Smooth muscle cell of trachea (primary cell): ENCODE data around the gene PER1. TPM values are rescaled to one million over a fixed set of nuclear protein-coding genes. Genes with fewer than 3 reads are reported as not detected.

Experiments
- total RNA-seq: library from RNA; depleted of rRNA; stranded (reverse); fragments of >200 nt; gene quantifications from 2 replicates; pipeline ENCODE4 v1.2.1, GENCODE V29; 2014

Gene PER1, protein sequence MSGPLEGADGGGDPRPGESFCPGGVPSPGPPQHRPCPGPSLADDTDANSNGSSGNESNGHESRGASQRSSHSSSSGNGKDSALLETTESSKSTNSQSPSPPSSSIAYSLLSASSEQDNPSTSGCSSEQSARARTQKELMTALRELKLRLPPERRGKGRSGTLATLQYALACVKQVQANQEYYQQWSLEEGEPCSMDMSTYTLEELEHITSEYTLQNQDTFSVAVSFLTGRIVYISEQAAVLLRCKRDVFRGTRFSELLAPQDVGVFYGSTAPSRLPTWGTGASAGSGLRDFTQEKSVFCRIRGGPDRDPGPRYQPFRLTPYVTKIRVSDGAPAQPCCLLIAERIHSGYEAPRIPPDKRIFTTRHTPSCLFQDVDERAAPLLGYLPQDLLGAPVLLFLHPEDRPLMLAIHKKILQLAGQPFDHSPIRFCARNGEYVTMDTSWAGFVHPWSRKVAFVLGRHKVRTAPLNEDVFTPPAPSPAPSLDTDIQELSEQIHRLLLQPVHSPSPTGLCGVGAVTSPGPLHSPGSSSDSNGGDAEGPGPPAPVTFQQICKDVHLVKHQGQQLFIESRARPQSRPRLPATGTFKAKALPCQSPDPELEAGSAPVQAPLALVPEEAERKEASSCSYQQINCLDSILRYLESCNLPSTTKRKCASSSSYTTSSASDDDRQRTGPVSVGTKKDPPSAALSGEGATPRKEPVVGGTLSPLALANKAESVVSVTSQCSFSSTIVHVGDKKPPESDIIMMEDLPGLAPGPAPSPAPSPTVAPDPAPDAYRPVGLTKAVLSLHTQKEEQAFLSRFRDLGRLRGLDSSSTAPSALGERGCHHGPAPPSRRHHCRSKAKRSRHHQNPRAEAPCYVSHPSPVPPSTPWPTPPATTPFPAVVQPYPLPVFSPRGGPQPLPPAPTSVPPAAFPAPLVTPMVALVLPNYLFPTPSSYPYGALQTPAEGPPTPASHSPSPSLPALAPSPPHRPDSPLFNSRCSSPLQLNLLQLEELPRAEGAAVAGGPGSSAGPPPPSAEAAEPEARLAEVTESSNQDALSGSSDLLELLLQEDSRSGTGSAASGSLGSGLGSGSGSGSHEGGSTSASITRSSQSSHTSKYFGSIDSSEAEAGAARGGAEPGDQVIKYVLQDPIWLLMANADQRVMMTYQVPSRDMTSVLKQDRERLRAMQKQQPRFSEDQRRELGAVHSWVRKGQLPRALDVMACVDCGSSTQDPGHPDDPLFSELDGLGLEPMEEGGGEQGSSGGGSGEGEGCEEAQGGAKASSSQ (N-terminal part only)
- 3.9 and 9.4 TPM in 2 replicates for total RNA-seq

GRCh38 chr17:8152112-8152775, at the start of gene PER1:
Gene PER1 (minus strand): TSS chr17:8152404. CDS start chr17:8150706, 1,698 bp downstream.

DNA sequence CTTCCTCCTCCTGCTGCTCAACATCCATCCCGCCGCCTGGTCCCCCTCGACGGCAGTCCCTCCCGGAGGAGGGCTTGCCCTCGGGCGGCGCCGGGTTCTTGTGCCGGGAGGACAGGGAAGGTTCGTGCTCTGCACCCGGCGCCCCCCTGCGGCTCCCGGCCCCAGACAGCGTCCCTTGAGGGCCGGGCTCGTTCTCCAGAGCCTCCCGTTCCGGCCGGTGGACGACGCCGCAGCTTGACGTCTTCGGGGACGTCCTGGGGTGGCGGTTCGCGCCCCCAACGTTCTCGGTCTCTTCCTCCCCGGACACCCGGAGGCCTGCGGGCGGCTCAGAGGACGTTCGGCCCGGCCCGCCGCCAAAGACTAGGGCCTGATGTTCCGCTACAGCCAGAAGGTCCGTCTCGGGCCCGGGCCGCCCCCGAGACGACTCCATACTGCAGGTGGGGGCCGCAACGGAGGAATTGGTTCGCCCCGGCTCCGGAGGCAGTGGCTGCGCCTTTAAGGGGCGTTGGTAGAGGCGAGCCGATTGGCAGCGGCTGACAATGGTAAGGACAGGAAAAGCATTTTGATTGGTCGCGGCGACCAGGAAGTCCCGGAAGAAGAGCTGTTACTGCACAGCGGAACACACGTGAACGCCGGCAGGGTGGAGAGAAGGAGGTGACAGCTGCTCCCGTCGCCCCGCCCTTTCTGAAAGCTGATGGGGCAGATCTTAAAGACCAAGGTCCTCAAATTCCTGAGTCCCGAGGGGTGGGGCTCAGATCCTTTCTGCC, 37.7 kb upstream of the PER1 start, which contains the start of gene BORCS6:
TSS of gene BORCS6 (minus strand) at position 470 of the 767 bp plus-strand sequence. CDS start at position 430, 40 bp downstream.

DNA sequence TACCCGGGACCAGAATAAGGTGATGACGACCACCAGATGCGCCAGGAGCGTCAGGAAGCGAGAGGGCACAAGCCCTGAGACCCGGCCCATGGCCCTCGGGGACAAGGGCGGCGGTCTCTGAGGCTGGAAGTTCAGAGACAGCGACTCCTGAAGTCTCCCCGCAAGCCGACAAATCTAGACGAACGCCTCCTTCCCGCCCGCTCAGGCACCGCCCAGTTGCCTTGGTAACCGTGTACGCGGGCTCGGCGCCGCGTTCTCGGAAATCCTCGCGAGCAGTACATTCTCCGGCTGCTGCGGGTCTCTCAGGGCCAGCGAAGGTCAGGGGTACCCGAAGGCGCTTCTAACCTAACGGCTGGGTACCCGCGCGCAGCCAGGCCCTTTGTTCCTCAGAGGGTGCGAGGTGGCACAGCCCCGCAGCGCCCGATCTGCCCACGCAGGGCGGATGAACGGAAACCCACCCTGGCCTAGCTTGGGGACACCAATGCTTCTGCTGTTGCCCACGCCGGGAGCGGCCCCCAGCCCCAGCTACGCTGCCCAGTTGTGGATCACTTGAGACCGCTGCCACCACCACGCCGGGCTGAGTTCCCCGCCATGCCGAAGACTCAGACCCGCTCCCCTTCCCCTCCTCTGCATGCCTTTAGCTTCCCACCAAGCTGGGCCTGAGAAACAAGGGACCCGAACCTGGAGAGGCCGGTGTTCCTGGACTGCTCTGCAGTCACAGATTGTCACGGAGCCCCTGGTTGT, 24.2 kb upstream of the PER1 start, which contains the start of gene TMEM107:
TSS of gene TMEM107 (minus strand) at position 184 of the 744 bp plus-strand sequence. CDS start at position 90, 94 bp downstream.

GRCh38 chr17:8162233-8162996, 10.2 kb upstream of the PER1 start, which contains the start of gene VAMP2:
Gene VAMP2 (minus strand): TSS chr17:8162948. CDS start chr17:8162879, 69 bp downstream.

DNA sequence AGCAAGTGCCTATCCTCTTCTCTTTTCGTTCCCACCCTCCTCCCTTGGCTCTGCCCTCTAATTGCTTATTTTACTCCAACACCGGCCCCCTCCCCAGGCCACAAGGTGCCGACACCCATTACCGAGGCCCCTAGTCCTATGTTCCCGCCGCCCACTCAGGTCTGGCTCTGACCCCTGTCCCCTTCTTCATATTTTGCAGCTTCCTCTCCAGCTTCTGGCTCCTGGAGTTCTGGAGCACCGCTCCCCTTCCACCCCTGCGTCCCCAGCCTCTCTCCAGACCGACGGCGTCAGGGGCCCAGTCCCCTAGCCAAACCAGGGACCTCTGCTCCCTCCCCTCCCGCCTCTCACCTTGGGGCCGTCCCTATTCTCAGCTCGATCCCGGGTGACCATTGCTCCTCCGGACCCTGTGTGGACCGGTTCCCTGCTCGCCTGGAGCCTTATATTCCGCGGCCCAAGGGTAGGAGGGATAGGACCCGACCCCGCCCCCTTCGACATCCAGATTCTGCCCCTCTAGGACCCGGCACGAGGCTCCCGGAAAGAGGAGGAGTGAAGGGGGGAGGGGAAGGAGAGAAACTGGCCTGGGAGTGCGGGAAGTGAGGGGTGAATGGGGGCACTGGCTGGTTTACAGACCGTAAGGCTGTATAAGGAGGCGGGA, 28.4 kb downstream of the PER1 start, which contains the start of gene HES7:
TSS of gene HES7 (minus strand) at position 412 of the 655 bp plus-strand sequence. CDS start at position 390, 22 bp downstream.

GRCh38 chr17:8117980-8118768, 34.0 kb downstream of the PER1 start, which contains the start of gene ALOXE3:
Gene ALOXE3 (minus strand): TSS chr17:8118514. CDS start chr17:8117990, 524 bp downstream.

Other genes with a start within 250 kb of the PER1 start
- gene RNF227, start 236.1 kb downstream of the PER1 start, total RNA-seq, result 2.8 and 4.6 TPM in 2 replicates
- gene KCNAB3, start 222.5 kb downstream of the PER1 start, total RNA-seq, result 0.33 and 0.44 TPM in 2 replicates
- 80.2 and 90.3 TPM in 2 replicates for gene TRAPPC1, start 220.5 kb downstream of the PER1 start, total RNA-seq
- 18.5 and 31.7 TPM in 2 replicates for gene CNTROB, start 220.2 kb downstream of the PER1 start, total RNA-seq
- gene GUCY2D, start 149.8 kb downstream of the PER1 start, total RNA-seq, result 0.17 TPM in 1 of 2 replicates, not detected in the other
- 0.17 TPM in 1 of 2 replicates, not detected in the other for gene ALOX15B, start 113.3 kb downstream of the PER1 start, total RNA-seq
- not detected in 2 replicates for gene ALOX12B, start 64.7 kb downstream of the PER1 start, total RNA-seq
- gene ALOXE3, start 33.9 kb downstream of the PER1 start, total RNA-seq, result under 0.01 TPM in 1 of 2 replicates, not detected in the other
- 0.15 and 0.33 TPM in 2 replicates for gene HES7, start 28.3 kb downstream of the PER1 start, total RNA-seq
- 6.5 and 9.5 TPM in 2 replicates for gene VAMP2, start 10.5 kb upstream of the PER1 start, total RNA-seq
- 23.3 and 33.7 TPM in 2 replicates for gene TMEM107, start 24.0 kb upstream of the PER1 start, total RNA-seq
- gene BORCS6, start 37.8 kb upstream of the PER1 start, total RNA-seq, result 9.6 and 9.9 TPM in 2 replicates
- gene AURKB, start 58.2 kb upstream of the PER1 start, total RNA-seq, result 1.7 and 30.4 TPM in 2 replicates
- 3.3 and 5.6 TPM in 2 replicates for gene CTC1, start 95.7 kb upstream of the PER1 start, total RNA-seq
- 14.6 and 28.8 TPM in 2 replicates for gene PFAS, start 96.9 kb upstream of the PER1 start, total RNA-seq
- 10.0 and 10.4 TPM in 2 replicates for gene RANGRF, start 136.3 kb upstream of the PER1 start, total RNA-seq
- 1.3 and 1.5 TPM in 2 replicates for gene SLC25A35, start 143.0 kb upstream of the PER1 start, total RNA-seq
- gene ARHGEF15, start 157.8 kb upstream of the PER1 start, total RNA-seq, result under 0.01 TPM in 1 of 2 replicates, not detected in the other
- not detected in 2 replicates for gene ODF4, start 187.4 kb upstream of the PER1 start, total RNA-seq
- gene RPL26, start 230.8 kb upstream of the PER1 start, total RNA-seq, result 1,897 and 3,622 TPM in 2 replicates
- gene RNF222, start 245.4 kb upstream of the PER1 start, total RNA-seq, result not detected in 2 replicates